ENCODE data around the gene FRG2B.

DNA sequence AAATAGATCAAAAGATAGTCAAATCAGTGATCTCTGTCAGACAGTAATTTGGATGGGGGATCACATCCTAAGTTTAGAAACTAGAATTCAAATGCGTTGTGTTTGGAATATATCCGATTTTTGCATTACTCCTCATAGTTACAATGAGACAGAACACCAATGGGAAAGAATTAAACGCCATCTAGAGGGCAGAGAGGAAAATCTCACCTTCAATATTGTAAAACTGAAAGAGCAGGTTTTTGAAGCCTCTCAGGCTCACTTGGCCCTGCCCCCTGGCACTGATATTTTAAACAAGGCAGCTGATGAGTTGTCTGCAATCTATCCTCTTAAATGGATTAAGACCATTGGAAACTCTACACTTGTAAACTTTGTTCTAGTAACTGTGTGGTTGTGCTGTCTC, 17.7 kb downstream of the FRG2B start:
- TF ChIP-seq, protein P1, sequence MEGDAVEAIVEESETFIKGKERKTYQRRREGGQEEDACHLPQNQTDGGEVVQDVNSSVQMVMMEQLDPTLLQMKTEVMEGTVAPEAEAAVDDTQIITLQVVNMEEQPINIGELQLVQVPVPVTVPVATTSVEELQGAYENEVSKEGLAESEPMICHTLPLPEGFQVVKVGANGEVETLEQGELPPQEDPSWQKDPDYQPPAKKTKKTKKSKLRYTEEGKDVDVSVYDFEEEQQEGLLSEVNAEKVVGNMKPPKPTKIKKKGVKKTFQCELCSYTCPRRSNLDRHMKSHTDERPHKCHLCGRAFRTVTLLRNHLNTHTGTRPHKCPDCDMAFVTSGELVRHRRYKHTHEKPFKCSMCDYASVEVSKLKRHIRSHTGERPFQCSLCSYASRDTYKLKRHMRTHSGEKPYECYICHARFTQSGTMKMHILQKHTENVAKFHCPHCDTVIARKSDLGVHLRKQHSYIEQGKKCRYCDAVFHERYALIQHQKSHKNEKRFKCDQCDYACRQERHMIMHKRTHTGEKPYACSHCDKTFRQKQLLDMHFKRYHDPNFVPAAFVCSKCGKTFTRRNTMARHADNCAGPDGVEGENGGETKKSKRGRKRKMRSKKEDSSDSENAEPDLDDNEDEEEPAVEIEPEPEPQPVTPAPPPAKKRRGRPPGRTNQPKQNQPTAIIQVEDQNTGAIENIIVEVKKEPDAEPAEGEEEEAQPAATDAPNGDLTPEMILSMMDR (IDR thresholded peaks at IDR 0.05), result peak in 11 of 12 donors; percentile 18 to 62 (median 53)
- no peak for TF ChIP-seq POLR2A (IDR thresholded peaks at IDR 0.05)
